Activated T-helper 1 cell treated with anti-CD3 and anti-CD28 coated beads, Interleukin-12 subunit alpha, Interleukin-12 subunit beta, Interleukin-2, Interleukin-4 antibody, amounts not matched to agents 30 ng/mL and 10 ng/mL and 1 ng/mL, durations not matched to agents 14 hours and 24 hours and 36 hours (primary cell): Measurements from ENCODE around the gene ZBTB2. TPM values are rescaled to one million over a fixed set of nuclear protein-coding genes. Genes with fewer than 3 reads are reported as not detected.

Experiments used
- DNase-seq: peaks from one replicate; pipeline ENCODE4 v3.0.0; 2021; ENCODE audit warnings: low spot score
- H3K27ac Mint-ChIP-seq: one replicate; pipeline ENCODE4 v1.8.0; 2021; ENCODE audit warnings: mild to moderate bottlenecking, mixed read lengths
- H3K27me3 Mint-ChIP-seq: one replicate; pipeline ENCODE4 v1.8.0; 2022; ENCODE audit warnings: mild to moderate bottlenecking, moderate library complexity, mixed read lengths; ENCODE audit not compliant: insufficient read depth
- H3K36me3 Mint-ChIP-seq: one replicate; pipeline ENCODE4 v1.8.0; 2021; ENCODE audit warnings: low read depth, mixed read lengths
- H3K4me1 Mint-ChIP-seq: one replicate; pipeline ENCODE4 v1.8.0; 2021; ENCODE audit warnings: low read depth, mixed read lengths
- H3K4me3 Mint-ChIP-seq: one replicate; pipeline ENCODE4 v1.8.0; 2021; ENCODE audit warnings: mild to moderate bottlenecking, moderate library complexity, mixed read lengths
- H3K9me3 Mint-ChIP-seq: one replicate; pipeline ENCODE4 v1.8.0; 2021; ENCODE audit warnings: mixed read lengths
- intact Hi-C: fragments of 100-400 bp; cut with micrococcal nuclease; formaldehyde crosslinking; loops from one replicate; pipeline ENCODE4 v1.15.1; 2024
- total RNA-seq: library from RNA; stranded (reverse); gene quantifications from 2 replicates; pipeline ENCODE4 v1.2.3, GENCODE V29; 2022

Gene ZBTB2
- total RNA-seq, 1 donor from 2014 or later, result 24.0 TPM

GRCh38 chr6:151335930-151336329 is 55.4 kb downstream of the ZBTB2 start:
- intact Hi-C loops, result loop anchor here (1.0 to 2.0 kb wide), 4 partner anchors 45 to 518 kb away; no protein-coding TSS in a partner anchor

GRCh38 chr6:151330130-151330696 is 61.1 kb downstream of the ZBTB2 start:
- Mint-ChIP-seq H3K27ac (no peak overlapping the region), H3K36me3 (no peaks in the 10 kb centered on the region), H3K27me3 (peaks cover 33% of the 10 kb centered on the region), H3K4me3 (no peak overlapping the region), H3K4me1 (peaks cover 7% of the 10 kb centered on the region), H3K9me3 (no peaks in the 10 kb centered on the region)
- intact Hi-C loops, result no loop called here
- DNase-seq, result no peak

More at GRCh38 chr6:151335930-151336329, 55.4 kb downstream of the ZBTB2 start:
- Mint-ChIP-seq H3K4me3 (no peak overlapping the region), H3K27ac (no peak overlapping the region), H3K36me3 (no peaks in the 10 kb centered on the region), H3K4me1 (no peaks in the 10 kb centered on the region), H3K9me3 (no peaks in the 10 kb centered on the region), H3K27me3 (peaks cover 8% of the 10 kb centered on the region)
- no peak for DNase-seq

GRCh38 chr6:151327101-151327500 is 64.3 kb downstream of the ZBTB2 start:
- Mint-ChIP-seq H3K4me3 (no peak overlapping the region), H3K27ac (no peak overlapping the region), H3K27me3 (peaks cover 43% of the 10 kb centered on the region), H3K4me1 (peaks cover 19% of the 10 kb centered on the region), H3K36me3 (no peaks in the 10 kb centered on the region), H3K9me3 (no peaks in the 10 kb centered on the region)
- intact Hi-C loops, result no loop called here
- no peak for DNase-seq

GRCh38 chr6:151326116-151326825 is 65.1 kb downstream of the ZBTB2 start:
- Mint-ChIP-seq H3K4me1 (peaks cover 19% of the 10 kb centered on the region), H3K9me3 (no peaks in the 10 kb centered on the region), H3K4me3 (peak overlapping the region; percentile 70), H3K27ac (no peak overlapping the region), H3K36me3 (no peaks in the 10 kb centered on the region), H3K27me3 (peaks cover 43% of the 10 kb centered on the region)
- no peak for DNase-seq
- intact Hi-C loops, result no loop called here

GRCh38 chr6:151325075-151326050 is 66.0 kb downstream of the ZBTB2 start:
- Mint-ChIP-seq H3K27ac (no peak overlapping the region), H3K9me3 (no peaks in the 10 kb centered on the region), H3K27me3 (peaks cover 41% of the 10 kb centered on the region), H3K36me3 (no peaks in the 10 kb centered on the region), H3K4me1 (peaks cover 19% of the 10 kb centered on the region), H3K4me3 (peak overlapping the region; percentile 77)
- DNase-seq, result no peak
- intact Hi-C loops, result loop anchor here (2.0 kb wide), 2 partner anchors 85 to 507 kb away; no protein-coding TSS in a partner anchor

- Mint-ChIP-seq H3K27me3 (peaks cover 42% of the 10 kb centered on the region), H3K36me3 (no peaks in the 10 kb centered on the region), H3K4me3 (peak overlapping the region; percentile 9), H3K9me3 (no peaks in the 10 kb centered on the region), H3K4me1 (peaks cover 19% of the 10 kb centered on the region), H3K27ac (no peak overlapping the region)
- intact Hi-C loops, result loop anchor here (1.0 to 2.0 kb wide), 5 partner anchors 84 to 506 kb away; no protein-coding TSS in a partner anchor
- DNase-seq, result no peak
Measured at GRCh38 chr6:151324488-151324825, 66.9 kb downstream of the ZBTB2 start.

GRCh38 chr6:151323791-151324487 is 67.4 kb downstream of the ZBTB2 start:
- H3K27me3 Mint-ChIP-seq, result peaks cover 39% of the 10 kb centered on the region
- H3K27ac Mint-ChIP-seq, result no peak overlapping the region
- peaks cover 19% of the 10 kb centered on the region for H3K4me1 Mint-ChIP-seq
- no peaks in the 10 kb centered on the region for H3K36me3 Mint-ChIP-seq
- H3K4me3 Mint-ChIP-seq, result peak overlapping the region; percentile 9
- no peaks in the 10 kb centered on the region for H3K9me3 Mint-ChIP-seq
- peak; percentile 56 for DNase-seq
- intact Hi-C loops, result loop anchor here (1.0 to 2.0 kb wide), 5 partner anchors 83 to 505 kb away; no protein-coding TSS in a partner anchor

GRCh38 chr6:151322570-151322969 is 68.8 kb downstream of the ZBTB2 start:
- no peak overlapping the region for H3K4me3 Mint-ChIP-seq
- no peak for DNase-seq
- intact Hi-C loops, result no loop called here
- peaks cover 38% of the 10 kb centered on the region for H3K27me3 Mint-ChIP-seq
- peaks cover 19% of the 10 kb centered on the region for H3K4me1 Mint-ChIP-seq
- no peak overlapping the region for H3K27ac Mint-ChIP-seq
- no peaks in the 10 kb centered on the region for H3K9me3 Mint-ChIP-seq
- H3K36me3 Mint-ChIP-seq, result no peaks in the 10 kb centered on the region

GRCh38 chr6:151321438-151321837 is 69.9 kb downstream of the ZBTB2 start:
- Mint-ChIP-seq H3K36me3 (no peaks in the 10 kb centered on the region), H3K27me3 (peaks cover 30% of the 10 kb centered on the region), H3K9me3 (peaks cover 1% of the 10 kb centered on the region), H3K4me1 (peaks cover 19% of the 10 kb centered on the region), H3K27ac (no peak overlapping the region), H3K4me3 (no peak overlapping the region)
- DNase-seq, result no peak
- intact Hi-C loops, result no loop called here

- Mint-ChIP-seq H3K4me1 (peaks cover 11% of the 10 kb centered on the region), H3K9me3 (peaks cover 13% of the 10 kb centered on the region), H3K27ac (no peak overlapping the region), H3K36me3 (no peaks in the 10 kb centered on the region), H3K27me3 (peaks cover 22% of the 10 kb centered on the region), H3K4me3 (no peak overlapping the region)
- intact Hi-C loops, result no loop called here
- DNase-seq, result no peak
Measured at GRCh38 chr6:151320140-151320539, 71.2 kb downstream of the ZBTB2 start.

GRCh38 chr6:151317995-151318365 is 73.4 kb downstream of the ZBTB2 start:
- no peak overlapping the region for H3K4me3 Mint-ChIP-seq

More at GRCh38 chr6:151317995-151318365, 73.4 kb downstream of the ZBTB2 start:
- intact Hi-C loops, result no loop called here
- H3K9me3 Mint-ChIP-seq, result peaks cover 13% of the 10 kb centered on the region
- peaks cover 13% of the 10 kb centered on the region for H3K27me3 Mint-ChIP-seq
- no peak overlapping the region for H3K27ac Mint-ChIP-seq
- no peak for DNase-seq
- H3K36me3 Mint-ChIP-seq, result no peaks in the 10 kb centered on the region
- no peaks in the 10 kb centered on the region for H3K4me1 Mint-ChIP-seq
